Lower leg skin (tissue), 3 donors: ENCODE measurements around the gene TUBB2B.

ENCODE experiments used
- POLR2A ChIP-seq, 2 donors: fragments of 450-650 bp; IDR thresholded peaks; one replicate each; pipeline ENCODE4 v1.6.1; 2016 to 2017; ENCODE audit warnings: antibody characterized with exemption in 2 of 2, mild to moderate bottlenecking in 1 of 2, moderate library complexity in 1 of 2
- TF ChIP-seq, protein P1 (sequence below), 3 donors: fragments of 450-650 bp; IDR thresholded peaks; one replicate each; pipeline ENCODE4 v1.5.1; 2016; ENCODE audit warnings: antibody characterized with exemption in 3 of 3, mild to moderate bottlenecking in 3 of 3, moderate library complexity in 2 of 3

DNA sequence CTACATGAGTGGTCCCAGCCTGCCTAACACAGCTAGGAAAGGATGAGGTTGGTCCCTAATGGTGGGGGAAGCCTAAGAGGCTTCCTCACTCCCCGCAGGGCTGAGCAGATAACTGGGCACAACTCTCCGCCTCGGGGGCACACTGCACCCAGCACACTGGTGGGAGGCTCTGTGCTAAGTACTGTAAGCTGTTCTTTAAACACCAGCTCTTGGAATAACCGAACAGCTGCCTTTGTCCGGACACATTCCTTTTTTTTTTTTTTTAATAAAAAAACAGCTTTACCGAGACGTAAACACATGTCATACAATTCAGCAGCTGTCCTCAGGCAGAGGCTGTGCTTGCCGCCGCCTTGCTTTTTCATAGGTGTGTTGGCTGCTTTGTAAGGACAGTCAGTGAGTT is 38.2 kb upstream of the TUBB2B start:
- TF ChIP-seq, protein P1, sequence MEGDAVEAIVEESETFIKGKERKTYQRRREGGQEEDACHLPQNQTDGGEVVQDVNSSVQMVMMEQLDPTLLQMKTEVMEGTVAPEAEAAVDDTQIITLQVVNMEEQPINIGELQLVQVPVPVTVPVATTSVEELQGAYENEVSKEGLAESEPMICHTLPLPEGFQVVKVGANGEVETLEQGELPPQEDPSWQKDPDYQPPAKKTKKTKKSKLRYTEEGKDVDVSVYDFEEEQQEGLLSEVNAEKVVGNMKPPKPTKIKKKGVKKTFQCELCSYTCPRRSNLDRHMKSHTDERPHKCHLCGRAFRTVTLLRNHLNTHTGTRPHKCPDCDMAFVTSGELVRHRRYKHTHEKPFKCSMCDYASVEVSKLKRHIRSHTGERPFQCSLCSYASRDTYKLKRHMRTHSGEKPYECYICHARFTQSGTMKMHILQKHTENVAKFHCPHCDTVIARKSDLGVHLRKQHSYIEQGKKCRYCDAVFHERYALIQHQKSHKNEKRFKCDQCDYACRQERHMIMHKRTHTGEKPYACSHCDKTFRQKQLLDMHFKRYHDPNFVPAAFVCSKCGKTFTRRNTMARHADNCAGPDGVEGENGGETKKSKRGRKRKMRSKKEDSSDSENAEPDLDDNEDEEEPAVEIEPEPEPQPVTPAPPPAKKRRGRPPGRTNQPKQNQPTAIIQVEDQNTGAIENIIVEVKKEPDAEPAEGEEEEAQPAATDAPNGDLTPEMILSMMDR (IDR thresholded peaks at IDR 0.05): no peak
- no peak for TF ChIP-seq POLR2A (IDR thresholded peaks at IDR 0.05)
